ENCODE results near the gene SHISA9. TPM values are rescaled to one million over a fixed set of nuclear protein-coding genes. Genes with fewer than 3 reads are reported as not detected.

SHISA9 gene
- total and polyA plus RNA-seq, 4 donors: 0.10 to 0.39 (median 0.25) TPM; not detected in 1

DNA sequence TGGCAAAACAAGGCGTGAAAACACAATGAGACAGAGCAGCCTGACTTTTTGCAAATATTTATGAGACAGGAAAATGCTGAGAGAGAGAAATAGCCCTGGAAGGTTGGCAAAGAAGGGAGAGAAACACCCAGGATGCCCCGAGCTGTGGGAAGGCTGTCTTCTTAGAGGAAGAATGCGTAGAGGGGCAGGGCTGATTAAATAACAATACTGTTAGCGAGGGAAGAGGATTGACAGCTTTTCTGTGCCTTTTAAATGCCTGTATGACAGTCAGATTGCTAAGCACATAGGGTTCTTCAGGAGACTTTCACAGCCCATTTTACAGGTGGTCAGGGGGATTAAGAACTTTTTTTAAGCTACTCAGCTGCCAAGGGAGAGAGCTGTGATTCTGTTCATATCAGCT, 219.2 kb downstream of the SHISA9 start:
- Histone ChIP-seq H3K36me3 (ENCODE audit: control insufficient read depth in 1 of 2, insufficient read depth in 2 of 2, low read length in 1 of 2) (no peaks in the 10 kb centered on the region), H3K9me3 (ENCODE audit: control insufficient read depth, low read length) (no peaks in the 10 kb centered on the region), H3K27me3 (ENCODE audit: control insufficient read depth in 1 of 2, insufficient read depth in 2 of 2, low read length in 1 of 2) (no peaks in the 10 kb centered on the region), H3K27ac (ENCODE audit: low read depth in 1 of 2, low read length in 2 of 2) (no peak overlapping the region), H3K4me3 (ENCODE audit: low read length in 2 of 2) (no peak overlapping the region), H3K4me1 (ENCODE audit: control insufficient read depth in 1 of 2, insufficient read depth in 2 of 2, low read length in 2 of 2) (no peaks in the 10 kb centered on the region)
- no peak for ATAC-seq (ENCODE audit: low FRiP score)
- WGBS, 2 donors: 49 to 53% methylated on average over 4 of the region's 4 CpGs
- no peak for DNase-seq
- intact Hi-C loops (cut with DNase I): no loop called here

DNA sequence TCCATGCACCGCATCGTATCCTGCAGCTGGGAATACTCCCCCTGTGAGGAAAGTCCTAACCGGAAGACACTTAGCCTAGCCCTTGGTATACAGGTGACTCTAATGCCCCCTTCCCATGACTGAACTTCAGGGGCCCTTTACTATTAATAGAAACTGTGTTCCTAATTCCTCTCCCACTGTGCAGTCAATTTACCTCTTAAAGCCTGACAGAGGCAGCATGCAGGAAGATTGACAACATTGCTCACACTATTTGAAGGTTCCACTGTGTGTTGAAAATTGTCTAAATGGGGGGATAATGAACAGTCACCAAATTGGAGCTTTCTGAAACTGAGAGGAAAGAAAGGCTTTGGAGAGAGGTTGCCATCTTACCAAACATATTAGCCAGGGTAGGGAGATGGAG, 222.6 kb downstream of the SHISA9 start:
- intact Hi-C loops (cut with DNase I): no loop called here

DNA sequence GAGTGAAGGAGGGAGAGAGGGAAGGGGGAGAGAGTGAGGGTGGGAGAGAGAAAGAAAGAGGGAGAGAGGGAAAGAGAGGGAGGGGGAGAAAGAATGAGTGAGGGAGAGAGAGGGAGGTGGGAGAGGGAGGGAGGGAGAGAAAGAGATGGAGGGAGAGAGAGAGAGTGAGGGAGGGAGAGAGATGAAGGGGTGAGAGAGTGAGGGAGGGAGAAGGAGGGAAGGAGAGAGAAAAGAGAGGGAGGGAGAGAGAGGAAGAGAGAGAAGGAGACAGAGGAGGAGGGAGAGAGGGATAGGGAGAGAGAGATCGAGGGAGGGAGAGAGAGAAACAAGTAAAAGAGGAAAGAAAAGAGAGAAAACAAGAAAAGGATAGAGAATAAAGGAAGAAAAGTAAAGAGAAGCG, 225.7 kb downstream of the SHISA9 start:
- Histone ChIP-seq H3K27me3 (ENCODE audit: control insufficient read depth in 1 of 2, insufficient read depth in 2 of 2, low read length in 1 of 2) (peaks cover 0 to 1% of the 10 kb centered on the region in 2 donors), H3K36me3 (ENCODE audit: control insufficient read depth in 1 of 2, insufficient read depth in 2 of 2, low read length in 1 of 2) (no peaks in the 10 kb centered on the region), H3K9me3 (ENCODE audit: control insufficient read depth, low read length) (peaks cover 3% of the 10 kb centered on the region), H3K27ac (ENCODE audit: low read depth in 1 of 2, low read length in 2 of 2) (no peak overlapping the region), H3K4me3 (ENCODE audit: low read length in 2 of 2) (no peak overlapping the region), H3K4me1 (ENCODE audit: control insufficient read depth in 1 of 2, insufficient read depth in 2 of 2, low read length in 2 of 2) (peaks cover 0 to 2% of the 10 kb centered on the region in 2 donors)
- 63 to 77% methylated on average over 2 of the region's 2 CpGs for WGBS, 2 donors
- intact Hi-C loops (cut with DNase I): no loop called here
- ATAC-seq (ENCODE audit: low FRiP score) (no peak), DNase-seq (no peak)

More for the DNA sequence above, 222.6 kb downstream of the SHISA9 start:
- Histone ChIP-seq H3K36me3 (ENCODE audit: control insufficient read depth in 1 of 2, insufficient read depth in 2 of 2, low read length in 1 of 2) (no peaks in the 10 kb centered on the region), H3K4me3 (ENCODE audit: low read length in 2 of 2) (no peak overlapping the region), H3K27me3 (ENCODE audit: control insufficient read depth in 1 of 2, insufficient read depth in 2 of 2, low read length in 1 of 2) (no peaks in the 10 kb centered on the region), H3K27ac (ENCODE audit: low read depth in 1 of 2, low read length in 2 of 2) (no peak overlapping the region), H3K9me3 (ENCODE audit: control insufficient read depth, low read length) (peaks cover 3% of the 10 kb centered on the region), H3K4me1 (ENCODE audit: control insufficient read depth in 1 of 2, insufficient read depth in 2 of 2, low read length in 2 of 2) (no peaks in the 10 kb centered on the region)
- DNase-seq (no peak), ATAC-seq (ENCODE audit: low FRiP score) (no peak)
- 91 to 94% methylated on average over 3 of the region's 3 CpGs for WGBS, 2 donors

DNA sequence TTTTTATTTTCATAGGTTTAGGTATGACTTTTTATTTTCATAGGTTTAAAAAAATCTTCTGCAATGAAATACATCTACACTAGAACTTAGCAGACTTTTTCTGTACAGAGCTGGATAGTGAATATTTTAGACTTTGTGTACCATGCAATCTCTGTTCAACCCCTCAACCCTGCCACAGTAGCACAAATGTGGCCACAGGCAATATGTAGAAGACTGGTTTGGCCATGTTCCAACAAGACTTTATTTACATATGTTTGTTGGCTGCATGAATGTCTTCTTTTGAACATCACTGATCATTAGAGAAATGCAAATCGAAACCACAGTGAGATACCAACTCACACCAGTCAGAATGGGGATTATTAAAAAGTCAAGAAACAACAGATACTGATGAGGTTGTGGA, 229.2 kb downstream of the SHISA9 start:
- Histone ChIP-seq H3K36me3 (ENCODE audit: control insufficient read depth in 1 of 2, insufficient read depth in 2 of 2, low read length in 1 of 2) (no peaks in the 10 kb centered on the region), H3K9me3 (ENCODE audit: control insufficient read depth, low read length) (peaks cover 3% of the 10 kb centered on the region), H3K27me3 (ENCODE audit: control insufficient read depth in 1 of 2, insufficient read depth in 2 of 2, low read length in 1 of 2) (peaks cover 0 to 1% of the 10 kb centered on the region in 2 donors), H3K4me1 (ENCODE audit: control insufficient read depth in 1 of 2, insufficient read depth in 2 of 2, low read length in 2 of 2) (peaks cover 2 to 3% of the 10 kb centered on the region in 2 donors), H3K4me3 (ENCODE audit: low read length in 2 of 2) (no peak overlapping the region), H3K27ac (ENCODE audit: low read depth in 1 of 2, low read length in 2 of 2) (no peak overlapping the region)
- DNase-seq (no peak), ATAC-seq (ENCODE audit: low FRiP score) (no peak)
- intact Hi-C loops (cut with DNase I): no loop called here
- WGBS, 2 donors: 67 to 72% methylated on average over 1 of the region's 1 CpG

DNA sequence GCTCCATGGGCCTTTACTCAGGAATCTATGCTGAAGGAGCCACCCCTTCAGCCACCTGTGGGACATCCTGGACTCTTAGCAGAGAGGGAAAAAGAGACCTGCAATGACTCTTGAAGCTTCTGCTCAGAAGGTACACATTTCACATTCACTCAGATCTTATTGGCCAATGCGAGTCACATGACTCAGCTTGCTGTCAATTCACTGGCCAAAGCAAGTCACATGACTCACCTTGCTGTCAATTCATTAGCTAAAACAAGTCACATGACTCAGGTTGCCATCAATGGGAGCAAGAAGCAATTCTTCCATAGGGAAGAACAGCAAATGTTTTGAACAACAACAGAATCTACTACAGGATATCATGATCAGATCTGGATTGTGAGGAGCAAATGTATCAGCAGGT, 233.4 kb downstream of the SHISA9 start:
- DNase-seq (no peak), ATAC-seq (ENCODE audit: low FRiP score) (no peak)
- H3K4me3 ChIP-seq (ENCODE audit: low read length in 2 of 2): no peak overlapping the region
- no peak overlapping the region for H3K27ac ChIP-seq (ENCODE audit: low read depth in 1 of 2, low read length in 2 of 2)
- peaks cover 2% of the 10 kb centered on the region for H3K9me3 ChIP-seq (ENCODE audit: control insufficient read depth, low read length)
- H3K36me3 ChIP-seq (ENCODE audit: control insufficient read depth in 1 of 2, insufficient read depth in 2 of 2, low read length in 1 of 2): no peaks in the 10 kb centered on the region
- intact Hi-C loops (cut with DNase I): no loop called here
- WGBS, 2 donors: 91 to 92% methylated on average over 1 of the region's 1 CpG
- peaks cover 2 to 3% of the 10 kb centered on the region in 2 donors for H3K4me1 ChIP-seq (ENCODE audit: control insufficient read depth in 1 of 2, insufficient read depth in 2 of 2, low read length in 2 of 2)
- H3K27me3 ChIP-seq (ENCODE audit: control insufficient read depth in 1 of 2, insufficient read depth in 2 of 2, low read length in 1 of 2): no peaks in the 10 kb centered on the region

DNA sequence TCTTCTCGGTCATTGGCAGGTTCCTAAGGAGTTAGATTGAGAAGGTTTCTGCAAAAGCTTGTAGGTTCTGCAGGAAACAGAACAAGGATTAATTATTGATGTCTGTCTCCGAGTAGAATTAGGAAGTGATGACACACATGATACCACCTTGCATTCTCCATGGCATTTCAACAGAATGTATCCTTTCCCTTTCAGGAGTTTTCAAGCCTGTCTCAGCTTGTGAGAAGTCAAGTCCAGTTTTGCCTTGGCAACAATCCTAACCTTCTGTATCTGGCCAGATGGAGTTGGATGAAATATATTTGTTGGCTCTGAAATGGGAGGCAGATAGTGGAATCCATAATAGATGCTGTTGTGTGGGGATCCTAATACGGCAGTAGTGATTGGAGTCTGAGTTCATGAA, 235.5 kb downstream of the SHISA9 start:
- Histone ChIP-seq H3K4me3 (ENCODE audit: low read length in 2 of 2) (no peak overlapping the region), H3K36me3 (ENCODE audit: control insufficient read depth in 1 of 2, insufficient read depth in 2 of 2, low read length in 1 of 2) (no peaks in the 10 kb centered on the region), H3K27ac (ENCODE audit: low read depth in 1 of 2, low read length in 2 of 2) (no peak overlapping the region), H3K4me1 (ENCODE audit: control insufficient read depth in 1 of 2, insufficient read depth in 2 of 2, low read length in 2 of 2) (peaks cover under 1 to 3% of the 10 kb centered on the region in 2 donors), H3K9me3 (ENCODE audit: control insufficient read depth, low read length) (peaks cover 2% of the 10 kb centered on the region), H3K27me3 (ENCODE audit: control insufficient read depth in 1 of 2, insufficient read depth in 2 of 2, low read length in 1 of 2) (no peaks in the 10 kb centered on the region)
- ATAC-seq (ENCODE audit: low FRiP score) (no peak), DNase-seq (no peak)
- whole genome bisulfite sequencing, 2 donors: 55 to 63% methylated on average over 3 of the region's 3 CpGs
- intact Hi-C loops (cut with DNase I): no loop called here

DNA sequence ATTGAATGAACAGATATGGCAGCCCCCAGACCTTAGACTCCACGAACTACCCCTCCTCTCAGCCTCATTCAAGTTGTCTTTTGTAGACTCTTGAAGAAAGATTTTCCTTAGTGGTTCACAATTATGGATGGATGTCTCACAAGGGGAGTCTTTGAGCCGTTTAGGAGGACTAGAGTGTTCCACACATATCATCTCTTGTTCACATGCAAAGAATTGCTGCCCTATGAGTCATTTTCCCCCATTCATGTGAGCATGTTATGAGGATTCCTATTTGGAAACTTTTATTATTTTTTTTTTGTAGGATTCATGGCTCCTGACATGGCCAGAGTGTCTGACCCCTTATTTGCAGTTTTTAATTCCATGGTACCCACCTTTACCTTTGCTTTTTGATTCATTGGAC, 237.1 kb downstream of the SHISA9 start:
- H3K9me3 ChIP-seq (ENCODE audit: control insufficient read depth, low read length): peaks cover 2% of the 10 kb centered on the region
- DNase-seq: no peak
- no peak overlapping the region for H3K27ac ChIP-seq (ENCODE audit: low read depth in 1 of 2, low read length in 2 of 2)
- H3K27me3 ChIP-seq (ENCODE audit: control insufficient read depth in 1 of 2, insufficient read depth in 2 of 2, low read length in 1 of 2): no peaks in the 10 kb centered on the region
- H3K4me3 ChIP-seq (ENCODE audit: low read length in 2 of 2): no peak overlapping the region
- no peaks in the 10 kb centered on the region for H3K4me1 ChIP-seq (ENCODE audit: control insufficient read depth in 1 of 2, insufficient read depth in 2 of 2, low read length in 2 of 2)
- intact Hi-C loops (cut with DNase I): no loop called here
- 36 to 49% methylated on average over 2 of the region's 2 CpGs for WGBS, 2 donors
- no peaks in the 10 kb centered on the region for H3K36me3 ChIP-seq (ENCODE audit: control insufficient read depth in 1 of 2, insufficient read depth in 2 of 2, low read length in 1 of 2)
- ATAC-seq (ENCODE audit: low FRiP score): no peak

DNA sequence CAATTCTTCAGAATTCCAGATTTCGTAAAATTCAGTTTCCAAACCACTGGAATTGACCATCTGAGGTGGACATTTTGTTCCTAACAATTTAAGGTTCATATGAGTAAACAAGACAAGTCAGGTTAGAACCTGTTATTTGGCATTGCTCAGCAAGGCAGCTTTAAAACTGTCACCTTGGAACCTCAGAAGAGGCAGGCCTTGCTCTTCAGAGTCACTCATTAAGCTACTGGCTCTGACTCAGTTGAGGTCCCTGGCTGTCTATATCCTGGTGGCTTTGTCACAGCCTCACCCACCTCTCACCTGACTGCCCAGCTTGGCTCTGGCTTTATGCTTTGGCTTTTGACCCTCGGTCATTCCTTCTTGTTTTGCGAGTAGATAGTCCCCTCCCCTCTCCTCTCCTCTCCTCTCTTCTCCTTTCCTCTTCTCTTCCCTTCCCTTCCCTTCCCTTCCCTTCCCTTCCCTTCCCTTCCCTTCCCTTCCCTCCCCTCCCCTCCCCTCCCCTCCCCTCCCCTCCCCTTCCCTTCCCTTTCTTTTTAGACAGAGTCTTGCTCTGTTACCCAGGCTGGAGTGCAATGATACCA, 238.4 kb downstream of the SHISA9 start:
- ATAC-seq (ENCODE audit: low FRiP score): no peak
- Histone ChIP-seq H3K4me1 (ENCODE audit: control insufficient read depth in 1 of 2, insufficient read depth in 2 of 2, low read length in 2 of 2) (no peaks in the 10 kb centered on the region), H3K4me3 (ENCODE audit: low read length in 2 of 2) (no peak overlapping the region), H3K9me3 (ENCODE audit: control insufficient read depth, low read length) (peaks cover 2% of the 10 kb centered on the region), H3K36me3 (ENCODE audit: control insufficient read depth in 1 of 2, insufficient read depth in 2 of 2, low read length in 1 of 2) (no peaks in the 10 kb centered on the region), H3K27me3 (ENCODE audit: control insufficient read depth in 1 of 2, insufficient read depth in 2 of 2, low read length in 1 of 2) (no peaks in the 10 kb centered on the region), H3K27ac (ENCODE audit: low read depth in 1 of 2, low read length in 2 of 2) (no peak overlapping the region)
- WGBS, 2 donors: 76 to 83% methylated on average over 3 of the region's 3 CpGs
- intact Hi-C loops (cut with DNase I): no loop called here
- no peak for DNase-seq

DNA sequence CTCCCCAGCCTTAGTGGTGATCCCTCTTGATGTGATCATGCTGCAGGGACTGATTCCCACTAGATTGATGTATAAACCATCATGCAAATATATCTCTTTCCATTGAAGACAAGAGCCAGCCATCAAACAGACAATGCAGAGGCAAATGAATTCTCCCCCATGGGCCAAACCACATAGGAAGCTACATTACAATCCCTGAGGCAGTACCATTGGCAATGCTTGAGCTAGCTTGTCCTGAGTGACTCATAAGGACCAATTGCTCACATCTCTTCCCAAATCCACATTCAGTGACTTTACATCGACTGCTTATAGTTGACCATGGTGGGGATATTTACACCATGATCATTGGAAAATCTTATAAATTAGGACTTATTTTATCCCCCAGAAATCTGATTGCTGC, 242.2 kb downstream of the SHISA9 start:
- Histone ChIP-seq H3K9me3 (ENCODE audit: control insufficient read depth, low read length) (peaks cover 2% of the 10 kb centered on the region), H3K27ac (ENCODE audit: low read depth in 1 of 2, low read length in 2 of 2) (no peak overlapping the region), H3K4me3 (ENCODE audit: low read length in 2 of 2) (no peak overlapping the region), H3K4me1 (ENCODE audit: control insufficient read depth in 1 of 2, insufficient read depth in 2 of 2, low read length in 2 of 2) (no peaks in the 10 kb centered on the region), H3K36me3 (ENCODE audit: control insufficient read depth in 1 of 2, insufficient read depth in 2 of 2, low read length in 1 of 2) (no peaks in the 10 kb centered on the region), H3K27me3 (ENCODE audit: control insufficient read depth in 1 of 2, insufficient read depth in 2 of 2, low read length in 1 of 2) (no peaks in the 10 kb centered on the region)
- intact Hi-C loops (cut with DNase I): no loop called here
- DNase-seq (no peak), ATAC-seq (ENCODE audit: low FRiP score) (no peak)
- WGBS, 2 donors: 81 to 85% methylated on average over 1 of the region's 1 CpG

Measured in aorta (tissue), 5 donors.